NOMO-1 treated with DMSO at 0.1 percent for 48 hours (cell line): ENCODE results near the gene ADAMTSL3.

Source experiments
- DNase-seq: peaks from one replicate; lab custom pipeline; 2025; ENCODE audit not compliant: unreplicated experiment; lab: John Stamatoyannopoulos, UW

Gene ADAMTSL3

GRCh38 chr15:83654379-83655236, 685 bp downstream of the ADAMTSL3 start:
- no peak for DNase-seq

DNA sequence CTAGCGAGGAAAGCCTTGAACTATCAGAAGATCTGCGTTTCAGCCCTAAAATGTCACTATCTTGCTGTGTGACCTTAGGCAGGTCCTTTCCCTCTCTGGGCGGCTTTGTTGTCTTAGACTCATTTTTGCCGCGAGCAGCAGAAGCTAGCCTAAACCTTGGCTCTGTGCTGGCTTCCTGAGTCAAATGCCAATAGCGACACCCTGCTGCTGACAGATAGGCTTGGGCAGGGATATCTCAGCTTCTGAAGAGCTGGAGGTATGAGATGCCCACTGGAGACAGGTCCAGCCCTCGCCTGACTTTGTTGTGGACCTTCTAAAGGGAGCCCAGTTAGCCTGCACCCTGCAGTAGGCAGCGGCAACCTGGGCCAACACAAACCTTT, 1.3 kb downstream of the ADAMTSL3 start:
- DNase-seq = no peak

GRCh38 chr15:83656192-83656591, 2.3 kb downstream of the ADAMTSL3 start:
- no peak for DNase-seq

DNA sequence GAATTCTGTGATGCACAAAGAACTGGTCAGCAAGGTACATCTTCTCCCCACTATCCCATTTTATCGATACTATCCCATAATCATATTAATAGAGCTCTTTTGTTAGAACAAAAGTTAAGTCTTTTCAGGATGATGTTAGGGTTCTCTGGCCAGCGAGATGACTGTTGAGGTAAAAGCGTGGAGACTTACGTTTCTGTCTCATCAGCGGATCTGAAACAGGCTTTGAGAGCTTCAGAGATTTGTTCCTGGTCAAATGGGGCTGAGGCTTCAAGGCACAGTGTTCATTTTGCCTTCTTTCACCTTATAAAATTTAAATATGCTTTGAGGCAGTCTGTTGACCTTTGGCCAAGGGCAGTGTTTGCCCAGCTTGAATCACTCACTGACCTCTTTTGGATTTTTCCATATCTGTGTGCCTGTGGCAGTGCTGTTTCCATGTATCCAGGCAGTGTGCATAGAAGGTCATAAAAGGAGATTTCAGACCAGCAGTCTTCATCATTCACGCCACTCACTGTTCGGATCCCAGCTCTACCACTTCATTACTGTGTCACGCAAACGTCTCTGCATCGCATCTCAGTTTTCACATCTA, 3.1 kb downstream of the ADAMTSL3 start:
- no peak for DNase-seq

GRCh38 chr15:83657549-83657948, 3.6 kb downstream of the ADAMTSL3 start:
- no peak for DNase-seq

GRCh38 chr15:83658430-83659416, 4.8 kb downstream of the ADAMTSL3 start:
- no peak for DNase-seq

- no peak for DNase-seq
Measured at GRCh38 chr15:83659417-83659812, 5.5 kb downstream of the ADAMTSL3 start.

GRCh38 chr15:83665480-83665879, 11.6 kb downstream of the ADAMTSL3 start:
- no peak for DNase-seq

- DNase-seq = no peak
Measured at GRCh38 chr15:83670672-83671229, 16.8 kb downstream of the ADAMTSL3 start.

DNA sequence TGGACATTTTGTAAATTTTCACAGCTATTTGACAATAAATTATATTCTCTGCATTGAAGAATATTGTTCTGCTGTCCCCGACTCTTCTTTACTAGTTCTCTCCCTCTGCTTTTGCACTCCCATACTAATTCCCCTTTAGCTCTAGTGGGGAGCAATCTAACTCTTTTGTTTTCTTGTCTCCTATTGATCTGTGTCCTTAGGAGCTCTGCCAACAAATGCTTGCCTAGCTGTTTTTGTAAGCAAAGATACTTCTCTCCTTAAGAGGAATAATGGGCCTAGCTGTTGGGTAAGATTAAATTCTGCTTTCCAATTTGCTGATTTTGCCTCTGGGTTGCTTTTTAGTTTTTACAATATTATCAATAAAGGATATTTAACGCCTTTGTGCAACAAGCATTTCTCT, 17.7 kb downstream of the ADAMTSL3 start:
- no peak for DNase-seq

DNA sequence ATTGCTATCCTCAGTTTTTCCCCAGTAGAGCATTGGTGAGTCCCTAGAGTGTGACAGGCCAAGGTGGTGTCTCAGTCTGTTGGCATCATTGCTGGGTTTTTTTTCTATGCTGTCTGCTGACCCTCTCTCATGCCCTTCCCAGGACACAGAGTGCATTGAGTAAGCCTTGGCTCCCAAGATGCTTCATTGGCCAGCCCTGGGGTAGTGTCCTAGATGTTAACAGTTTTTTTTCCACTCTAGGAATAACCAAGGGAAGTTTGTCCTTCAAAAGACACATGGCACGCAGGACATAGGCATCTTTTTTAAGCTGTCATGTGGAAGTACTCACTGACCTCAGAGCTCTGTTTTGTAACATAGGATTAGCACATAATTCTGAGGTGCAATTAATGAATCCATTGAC, 19.5 kb downstream of the ADAMTSL3 start:
- DNase-seq = no peak

DNA sequence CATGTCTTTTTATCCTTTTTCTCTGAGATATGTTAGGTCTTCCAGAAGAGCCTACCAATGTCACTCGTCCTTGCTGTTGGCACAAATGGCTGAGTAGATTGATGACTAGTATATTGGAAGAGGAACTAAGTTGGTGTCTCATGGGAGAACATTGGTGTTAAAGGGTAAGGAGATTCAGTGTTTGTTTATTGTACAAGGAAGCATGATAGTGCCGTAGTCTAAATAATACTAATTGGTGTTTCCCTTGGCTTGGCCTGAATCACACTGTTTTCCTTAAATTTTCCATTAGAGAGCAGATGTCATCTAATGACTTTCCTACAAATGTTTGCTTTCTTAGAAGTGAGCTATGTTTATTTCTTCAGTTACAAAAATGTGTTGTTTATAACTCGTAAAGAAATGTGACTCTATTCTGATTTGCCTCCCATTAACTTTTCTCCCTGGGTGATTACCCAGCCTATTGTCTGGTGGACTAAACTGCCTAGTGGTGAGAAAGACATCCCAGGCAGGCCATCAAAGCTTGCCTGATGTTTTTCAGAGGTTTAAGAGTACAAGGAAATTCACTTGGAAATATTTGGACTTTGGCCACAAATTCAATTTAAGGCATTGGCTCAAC, 28.7 kb downstream of the ADAMTSL3 start:
- DNase-seq = no peak

DNA sequence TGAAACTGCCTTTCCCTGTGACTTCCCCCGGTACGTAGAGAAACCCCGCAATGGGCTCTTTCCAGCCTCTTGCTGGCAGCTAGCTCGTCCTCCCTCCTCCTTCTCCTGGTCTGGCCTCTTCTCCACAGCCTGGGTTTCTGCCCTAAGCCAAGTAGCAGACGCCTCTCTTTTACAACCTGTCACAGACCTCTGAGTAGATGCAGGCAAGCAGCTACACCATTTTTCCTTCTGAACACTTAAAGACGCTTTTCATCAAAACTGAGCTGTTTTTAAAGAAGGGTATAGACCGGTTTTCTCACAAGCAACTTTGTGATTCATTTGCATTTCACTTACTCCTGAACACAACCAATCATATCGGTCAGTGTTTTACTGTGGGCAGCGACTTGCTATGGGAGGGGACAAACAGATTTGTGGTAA, 32.0 kb downstream of the ADAMTSL3 start:
- DNase-seq = no peak

DNA sequence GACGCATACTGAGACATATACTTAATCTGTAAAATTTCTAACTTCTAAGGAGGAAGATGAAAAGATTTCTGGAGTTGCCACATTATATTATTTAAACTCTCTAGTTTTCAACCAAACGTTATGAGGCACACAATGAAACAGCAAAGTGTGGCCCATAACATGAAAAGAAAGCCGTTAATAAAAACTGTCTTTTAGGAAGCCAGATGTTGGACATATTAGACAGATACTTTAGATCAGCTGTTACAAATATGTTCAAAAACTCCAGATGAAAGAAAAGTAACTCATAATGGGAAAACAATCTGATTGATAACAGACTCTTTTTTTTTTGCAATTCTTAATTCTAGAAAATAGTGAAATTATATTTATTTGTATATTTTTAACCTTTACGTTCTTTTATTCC, 34.3 kb downstream of the ADAMTSL3 start:
- DNase-seq = no peak

DNA sequence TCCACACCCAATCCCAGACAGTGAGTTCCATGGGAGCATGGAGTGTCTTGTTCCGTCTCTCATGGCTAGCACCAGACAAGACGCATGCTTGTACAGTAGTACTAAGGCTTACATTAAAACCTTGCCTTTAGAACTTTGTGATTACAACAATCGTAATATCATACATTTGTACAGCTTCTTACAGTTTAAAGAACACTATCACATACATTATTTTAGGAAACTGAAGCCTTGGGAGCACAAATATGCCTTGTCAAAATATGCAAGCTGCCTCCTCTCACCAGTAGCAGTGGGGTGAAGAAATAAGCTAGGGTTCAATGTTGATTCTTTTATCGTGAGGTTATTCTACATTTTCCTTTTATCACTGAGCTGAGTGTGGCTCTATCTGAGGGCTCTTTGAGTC, 36.8 kb downstream of the ADAMTSL3 start:
- DNase-seq = no peak

DNA sequence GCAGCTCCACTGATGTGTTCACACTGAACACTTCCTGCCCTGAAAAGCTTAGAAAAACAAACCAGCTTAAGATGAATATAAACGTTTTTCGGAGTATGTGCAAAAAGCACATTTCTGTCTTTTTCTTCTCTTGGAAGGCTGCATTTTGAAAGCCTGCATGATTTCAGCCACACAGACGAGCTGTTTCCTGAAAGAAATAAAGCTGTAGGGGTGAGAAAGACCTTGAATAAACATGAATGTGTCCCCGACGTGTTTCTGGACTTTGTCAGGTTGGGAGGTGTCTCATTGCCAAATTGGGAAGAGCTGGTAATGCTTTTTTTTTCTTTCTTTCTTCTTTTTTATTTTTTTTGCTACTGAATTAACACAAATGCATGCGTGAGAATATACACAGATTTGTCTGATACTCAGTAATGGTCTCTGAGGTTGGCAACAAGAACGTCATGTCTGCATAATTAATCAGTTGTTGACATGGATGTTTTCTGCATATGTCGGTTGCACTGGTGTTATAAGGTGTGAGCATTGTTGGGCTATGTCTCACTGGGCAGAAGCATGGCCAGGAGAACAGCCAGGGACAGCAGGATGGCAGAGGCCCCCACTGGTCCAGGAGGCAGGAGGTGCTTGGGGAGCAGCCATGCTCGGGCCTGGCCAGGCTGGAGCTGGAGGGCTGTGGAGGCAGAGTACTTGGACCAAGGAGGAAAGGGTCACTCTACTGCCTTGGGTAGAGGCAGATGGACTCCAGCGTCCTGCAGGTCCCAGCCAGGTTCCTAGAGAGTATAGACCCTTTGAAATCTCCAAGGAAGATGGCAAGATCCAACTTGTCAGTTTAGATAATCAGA, 39.0 kb downstream of the ADAMTSL3 start:
- DNase-seq = no peak

GRCh38 chr15:83694015-83694414, 40.1 kb downstream of the ADAMTSL3 start:
- no peak for DNase-seq

GRCh38 chr15:83694536-83694935, 40.6 kb downstream of the ADAMTSL3 start:
- no peak for DNase-seq

DNA sequence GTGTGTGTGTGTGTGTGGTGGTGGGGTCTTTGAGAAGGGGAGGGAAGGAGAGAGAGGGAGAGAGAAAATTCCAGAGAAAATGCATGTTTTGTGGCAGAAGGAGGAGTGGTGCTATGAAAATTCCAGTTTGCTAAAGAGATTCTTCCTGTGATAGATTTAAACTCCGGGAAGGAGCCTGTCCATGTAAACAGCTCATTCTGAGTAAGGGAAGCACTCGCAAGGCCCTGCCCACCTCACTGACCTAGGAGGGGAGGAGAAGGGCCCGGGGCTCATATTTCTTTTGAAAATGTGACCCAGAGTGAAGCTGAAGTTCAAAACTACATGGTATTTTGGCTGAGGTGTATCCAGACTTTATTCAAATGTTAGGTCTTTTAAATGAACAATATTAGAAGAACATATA, 41.3 kb downstream of the ADAMTSL3 start:
- DNase-seq = no peak

- no peak for DNase-seq
Measured at GRCh38 chr15:83695901-83696425, 42.0 kb downstream of the ADAMTSL3 start.
